Immature natural killer cell (primary cell): ENCODE results near the gene DTNA. TPM values are rescaled to one million over a fixed set of nuclear protein-coding genes. Genes with fewer than 3 reads are reported as not detected.
"Not testable (repeated sequence)": the region's sequence is repeated elsewhere in the genome, so short reads cannot be mapped to it uniquely, and the experiment has no call there.

Experiments used
- DNase-seq, 3 donors: peaks; one replicate each; pipeline ENCODE4 v3.0.0; 2022; ENCODE audit warnings: mixed read lengths in 1 of 3
- H3K27ac Mint-ChIP-seq, 6 donors: one replicate each; pipeline ENCODE4 v1.8.0; 2020; ENCODE audit warnings: mixed read lengths in 6 of 6, mild to moderate bottlenecking in 5 of 6, inconsistent platforms in 4 of 6, moderate library complexity in 3 of 6
- H3K27me3 Mint-ChIP-seq, 3 donors: one replicate each; pipeline ENCODE4 v1.8.0; 2020 to 2021; ENCODE audit warnings: low read depth in 3 of 3, mild to moderate bottlenecking in 3 of 3, mixed read lengths in 3 of 3, moderate library complexity in 3 of 3, inconsistent platforms in 1 of 3
- H3K36me3 Mint-ChIP-seq, 3 donors: one replicate each; pipeline ENCODE4 v1.8.0; 2020; ENCODE audit warnings: mixed read lengths in 3 of 3, inconsistent platforms in 2 of 3, mild to moderate bottlenecking in 2 of 3
- H3K4me1 Mint-ChIP-seq, 2 donors: one replicate each; pipeline ENCODE4 v1.8.0; 2020; ENCODE audit warnings: inconsistent platforms in 2 of 2, mild to moderate bottlenecking in 2 of 2, mixed read lengths in 2 of 2, moderate library complexity in 1 of 2
- H3K4me3 Mint-ChIP-seq, 5 donors: one replicate each; pipeline ENCODE4 v1.8.0; 2020; ENCODE audit warnings: mild to moderate bottlenecking in 5 of 5, mixed read lengths in 5 of 5, inconsistent platforms in 3 of 5, moderate library complexity in 3 of 5
- H3K9me3 Mint-ChIP-seq, 6 donors: one replicate each; pipeline ENCODE4 v1.8.0; 2020; ENCODE audit warnings: mild to moderate bottlenecking in 6 of 6, mixed read lengths in 6 of 6, inconsistent platforms in 4 of 6, moderate library complexity in 3 of 6
- polyA plus RNA-seq, 3 donors: library from polyadenylated mRNA; unstranded; fragments of 300-500 nt; fragmentation: Illumina TruSeq; gene quantifications; one replicate each; pipeline ENCODE4 v1.2.3, GENCODE V29; 2021

Gene DTNA
- under 1 TPM in 1 of 3 donors, not detected in 2; 0.49 TPM for polyA plus RNA-seq

DNA sequence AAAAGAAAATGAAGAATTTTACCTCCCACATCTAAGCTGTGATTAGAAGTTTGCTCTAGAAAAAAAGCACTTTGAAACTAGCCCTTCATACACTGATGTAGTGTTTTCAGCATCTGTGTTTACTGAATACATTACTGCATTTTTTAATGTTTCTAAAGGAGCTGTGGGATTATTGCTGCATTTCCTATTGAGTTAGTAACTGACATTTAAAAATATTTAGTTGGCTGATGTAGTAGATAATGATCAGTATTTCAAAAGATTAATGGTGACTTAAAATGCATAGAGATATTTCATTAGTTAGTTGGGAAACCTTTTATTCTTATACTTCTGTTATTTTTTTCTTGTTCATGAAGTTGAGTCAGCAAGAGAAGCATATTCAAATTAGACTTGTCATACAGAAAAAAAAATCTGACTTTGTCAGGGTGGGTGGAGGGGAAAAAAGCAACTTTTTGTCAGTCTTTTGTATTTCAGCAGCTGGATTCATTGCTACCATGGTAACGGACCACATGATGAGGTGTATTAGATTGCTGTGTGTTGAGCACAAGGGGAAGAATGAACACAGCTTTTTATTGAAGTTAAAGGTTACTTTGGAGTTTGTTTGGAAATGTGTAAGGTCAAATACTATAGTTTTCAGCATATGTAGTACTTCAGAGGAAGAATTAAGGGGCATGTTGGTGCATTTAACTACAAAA lies at the start of gene DTNA:
DTNA (plus strand) TSS at position 549 of the 692 bp plus-strand sequence. CDS start 45,679 bp downstream, outside the sequence.
- peaks cover 0 to 2% (median 0%) of the 10 kb centered on the region in 6 donors for H3K9me3 Mint-ChIP-seq
- DNase-seq = no peak
- no peak within 1 kb of the TSS for H3K4me3 Mint-ChIP-seq
- H3K36me3 Mint-ChIP-seq = no peaks in the 10 kb centered on the region
- no peaks in the 10 kb centered on the region for H3K4me1 Mint-ChIP-seq
- H3K27me3 Mint-ChIP-seq = peaks cover 2 to 10% (median 6%) of the 10 kb centered on the region in 3 donors
- no peak within 1 kb of the TSS for H3K27ac Mint-ChIP-seq

DNA sequence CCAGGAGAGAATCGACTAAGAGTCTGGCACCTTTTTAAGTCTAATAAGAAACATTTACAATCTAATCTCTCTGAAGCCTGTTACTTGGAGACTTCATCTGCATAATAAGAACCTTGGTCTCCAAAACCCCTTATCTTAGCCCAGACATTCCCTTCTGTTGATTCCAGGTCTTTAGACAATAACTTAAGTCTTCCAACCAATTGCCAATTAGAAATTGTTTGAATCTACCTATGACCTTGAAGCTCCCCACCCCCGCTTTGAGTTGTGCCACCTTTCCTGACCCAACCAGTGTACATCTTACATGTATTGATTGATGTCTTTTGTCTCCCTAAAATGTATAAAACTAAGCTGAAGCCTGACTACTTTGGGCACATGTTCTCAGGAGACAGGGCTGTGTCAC lies 49.5 kb upstream of the DTNA start:
- Mint-ChIP-seq H3K27me3 (peaks cover 0 to 7% (median 4%) of the 10 kb centered on the region in 3 donors), H3K4me3 (no peak overlapping the region), H3K9me3 (peaks cover 0 to 3% (median 0%) of the 10 kb centered on the region in 6 donors), H3K27ac (no peak overlapping the region), H3K4me1 (peaks cover 3 to 6% of the 10 kb centered on the region in 2 donors), H3K36me3 (no peaks in the 10 kb centered on the region)
- no peak for DNase-seq

- Mint-ChIP-seq H3K27me3 (peaks cover 0 to 9% (median 4%) of the 10 kb centered on the region in 3 donors), H3K4me1 (peaks cover 3 to 6% of the 10 kb centered on the region in 2 donors), H3K36me3 (no peaks in the 10 kb centered on the region), H3K9me3 (peaks cover 0 to 3% (median 0%) of the 10 kb centered on the region in 6 donors), H3K27ac (no peak overlapping the region), H3K4me3 (no peak overlapping the region)
- peak; percentile 30 to 39 (median 32) for DNase-seq
Measured at GRCh38 chr18:34661464-34662087, 48.5 kb upstream of the DTNA start.

DNA sequence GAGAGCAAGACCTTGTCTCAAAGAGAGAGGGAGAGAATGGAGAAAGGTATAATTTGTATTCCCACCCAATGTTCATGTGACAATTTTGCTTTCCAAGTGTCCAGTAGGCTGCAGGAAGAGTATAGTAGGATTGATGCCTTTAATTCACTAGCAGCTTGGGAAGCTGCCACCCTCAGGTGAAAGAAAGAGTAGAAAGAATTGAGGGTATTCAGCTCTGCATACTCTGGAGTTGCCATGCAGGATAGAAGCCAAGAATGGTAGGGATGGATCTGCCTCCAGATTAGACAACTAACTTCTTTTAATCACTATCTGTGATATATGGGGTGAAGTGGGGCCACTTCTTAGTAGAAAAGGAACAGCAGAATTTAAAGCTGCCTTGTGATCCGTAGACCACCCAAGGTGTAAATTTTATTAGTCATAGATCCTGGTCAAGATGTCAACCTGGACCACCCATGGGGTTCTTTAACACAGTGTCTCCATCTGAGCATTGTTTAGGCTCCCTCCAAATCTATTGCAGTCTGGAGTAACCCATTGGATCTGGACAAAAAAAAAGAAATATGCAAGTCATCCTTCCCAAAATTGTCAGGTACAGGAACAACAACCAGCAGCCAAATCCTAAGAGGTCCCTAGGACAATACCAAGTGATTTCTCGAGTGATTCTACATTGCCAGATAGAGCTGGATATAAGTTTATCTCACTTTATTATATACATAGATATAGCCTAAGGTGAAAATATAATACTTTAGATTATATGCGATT lies 33.1 kb upstream of the DTNA start:
- no peaks in the 10 kb centered on the region for H3K36me3 Mint-ChIP-seq
- peaks cover 0 to 2% of the 10 kb centered on the region in 2 donors for H3K4me1 Mint-ChIP-seq
- H3K4me3 Mint-ChIP-seq = no peak overlapping the region
- DNase-seq = no peak
- H3K27me3 Mint-ChIP-seq = peaks cover 0 to 6% (median 4%) of the 10 kb centered on the region in 3 donors
- no peak overlapping the region for H3K27ac Mint-ChIP-seq
- H3K9me3 Mint-ChIP-seq = no peaks in the 10 kb centered on the region

- H3K27ac Mint-ChIP-seq = peak overlapping the region in 3 of 6 donors; percentile 10 to 66 (median 58)
- peak overlapping the region; percentile 58 to 78 (median 66) for H3K4me3 Mint-ChIP-seq
- H3K4me1 Mint-ChIP-seq = peaks cover 56 to 78% of the 10 kb centered on the region in 2 donors
- H3K9me3 Mint-ChIP-seq, H3K36me3 Mint-ChIP-seq: not testable (repeated sequence)
- DNase-seq = peak; percentile 56 to 69 (median 58)
- peaks cover 1 to 16% (median 4%) of the 10 kb centered on the region in 3 donors for H3K27me3 Mint-ChIP-seq
Measured at GRCh38 chr18:34689750-34690149, 20.3 kb upstream of the DTNA start.

DNA sequence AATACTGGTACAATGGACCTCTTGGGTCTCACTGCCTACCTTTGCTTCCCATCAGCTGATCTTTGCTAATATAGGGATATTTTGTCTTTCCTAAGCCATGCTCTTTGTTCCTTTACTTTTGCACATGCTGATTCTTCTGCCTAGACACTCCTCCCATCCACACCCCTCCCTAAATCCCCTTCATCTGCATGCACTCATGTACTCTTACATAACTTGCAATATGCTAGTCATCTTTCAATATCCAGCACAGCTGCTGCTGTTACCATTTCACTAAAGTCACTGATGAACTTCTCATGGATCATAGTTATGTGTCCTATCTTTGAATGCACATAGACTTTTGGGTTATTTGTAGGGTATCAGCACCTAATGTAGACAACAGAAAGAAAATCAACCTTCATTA lies 18.5 kb upstream of the DTNA start:
- H3K27me3 Mint-ChIP-seq = peaks cover 4 to 14% (median 9%) of the 10 kb centered on the region in 3 donors
- H3K27ac Mint-ChIP-seq = peak overlapping the region in 1 of 6 donors; percentile 17
- peaks cover 0 to 3% (median 0%) of the 10 kb centered on the region in 3 donors for H3K36me3 Mint-ChIP-seq
- peaks cover 57 to 85% of the 10 kb centered on the region in 2 donors for H3K4me1 Mint-ChIP-seq
- no peak overlapping the region for H3K4me3 Mint-ChIP-seq
- H3K9me3 Mint-ChIP-seq = no peaks in the 10 kb centered on the region
- no peak for DNase-seq

GRCh38 chr18:34694591-34695165 lies 15.4 kb upstream of the DTNA start:
- Mint-ChIP-seq H3K27me3 (peaks cover 3 to 10% (median 7%) of the 10 kb centered on the region in 3 donors), H3K4me3 (no peak overlapping the region), H3K36me3 (no peaks in the 10 kb centered on the region), H3K9me3 (no peaks in the 10 kb centered on the region), H3K4me1 (peaks cover 48 to 77% of the 10 kb centered on the region in 2 donors), H3K27ac (peak overlapping the region in 2 of 6 donors; percentile 22 to 32)
- no peak for DNase-seq

GRCh38 chr18:34695310-34695709 lies 14.8 kb upstream of the DTNA start:
- no peak overlapping the region for H3K27ac Mint-ChIP-seq
- H3K4me1 Mint-ChIP-seq = peaks cover 41 to 70% of the 10 kb centered on the region in 2 donors
- H3K4me3 Mint-ChIP-seq = no peak overlapping the region
- H3K9me3 Mint-ChIP-seq = no peaks in the 10 kb centered on the region
- no peak for DNase-seq
- H3K36me3 Mint-ChIP-seq = no peaks in the 10 kb centered on the region
- peaks cover 3 to 8% (median 7%) of the 10 kb centered on the region in 3 donors for H3K27me3 Mint-ChIP-seq

- Mint-ChIP-seq H3K36me3 (no peaks in the 10 kb centered on the region), H3K9me3 (no peaks in the 10 kb centered on the region), H3K27ac (no peak overlapping the region), H3K4me1 (peaks cover 28 to 57% of the 10 kb centered on the region in 2 donors), H3K27me3 (peaks cover 3 to 8% (median 7%) of the 10 kb centered on the region in 3 donors), H3K4me3 (no peak overlapping the region)
- DNase-seq = no peak
Measured at GRCh38 chr18:34696671-34697070, 13.4 kb upstream of the DTNA start.

- DNase-seq = no peak
- no peak overlapping the region for H3K4me3 Mint-ChIP-seq
- H3K36me3 Mint-ChIP-seq = no peaks in the 10 kb centered on the region
- H3K27ac Mint-ChIP-seq = no peak overlapping the region
- H3K27me3 Mint-ChIP-seq = peaks cover 3 to 8% (median 4%) of the 10 kb centered on the region in 3 donors
- no peaks in the 10 kb centered on the region for H3K9me3 Mint-ChIP-seq
- peaks cover 23 to 51% of the 10 kb centered on the region in 2 donors for H3K4me1 Mint-ChIP-seq
Measured at GRCh38 chr18:34697233-34697632, 12.9 kb upstream of the DTNA start.

- Mint-ChIP-seq H3K4me3 (no peak overlapping the region), H3K27me3 (peaks cover 3 to 8% (median 4%) of the 10 kb centered on the region in 3 donors), H3K36me3 (no peaks in the 10 kb centered on the region), H3K9me3 (no peaks in the 10 kb centered on the region), H3K4me1 (peaks cover 23 to 45% of the 10 kb centered on the region in 2 donors), H3K27ac (peak overlapping the region in 2 of 6 donors; percentile 3 to 33)
- no peak for DNase-seq
Measured at GRCh38 chr18:34697891-34698290, 12.2 kb upstream of the DTNA start.

GRCh38 chr18:34701911-34702310 lies 8.2 kb upstream of the DTNA start:
- H3K27me3 Mint-ChIP-seq = peaks cover 0 to 2% (median 0%) of the 10 kb centered on the region in 3 donors
- H3K4me1 Mint-ChIP-seq = peaks cover 10 to 19% of the 10 kb centered on the region in 2 donors
- no peak overlapping the region for H3K27ac Mint-ChIP-seq
- H3K4me3 Mint-ChIP-seq = no peak overlapping the region
- no peaks in the 10 kb centered on the region for H3K36me3 Mint-ChIP-seq
- no peaks in the 10 kb centered on the region for H3K9me3 Mint-ChIP-seq
- no peak for DNase-seq

DNA sequence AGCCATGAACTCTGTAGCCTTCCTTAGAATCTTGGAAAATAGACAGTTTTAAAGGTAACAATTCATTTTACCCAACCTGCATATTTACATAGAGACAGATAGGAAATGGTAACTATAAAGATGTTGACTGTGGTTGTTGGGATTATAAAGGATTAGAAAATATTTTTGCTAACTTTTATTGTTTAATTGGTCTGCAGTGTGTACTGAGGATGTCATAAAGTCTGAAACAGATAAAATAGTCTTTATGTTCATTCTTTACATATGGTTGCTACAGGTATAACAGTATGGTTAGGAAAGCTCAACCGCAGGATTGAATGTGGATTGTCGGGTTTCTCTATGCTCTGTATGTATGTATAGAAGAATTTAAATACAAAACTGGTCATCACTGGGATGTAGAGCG lies 7.3 kb upstream of the DTNA start:
- Mint-ChIP-seq H3K27me3 (peaks cover 0 to 2% (median under 1%) of the 10 kb centered on the region in 3 donors), H3K9me3 (no peaks in the 10 kb centered on the region), H3K36me3 (no peaks in the 10 kb centered on the region), H3K4me1 (peaks cover 3 to 11% of the 10 kb centered on the region in 2 donors), H3K4me3 (no peak overlapping the region), H3K27ac (no peak overlapping the region)
- DNase-seq = no peak
